HepG2 (cell line): ENCODE results near the gene EVA1A. TPM values are rescaled to one million over a fixed set of nuclear protein-coding genes. Genes with fewer than 3 reads are reported as not detected.

Source experiments
- DMTF1 ChIP-seq: sonication (generic); formaldehyde crosslinking; IDR thresholded peaks from 2 replicates; pipeline ENCODE4 v1.4.0; 2020; ENCODE audit warnings: mild to moderate bottlenecking, missing genetic modification reagents
- ELF4 ChIP-seq: sonication (generic); formaldehyde crosslinking; IDR thresholded peaks from 2 replicates; pipeline ENCODE4 v1.5.0; 2020; ENCODE audit warnings: missing genetic modification reagents, mild to moderate bottlenecking, moderate library complexity, borderline replicate concordance
- HNRNPUL1 ChIP-seq: fragments of 200-400 bp; formaldehyde crosslinking; IDR thresholded peaks from 2 replicates; pipeline ENCODE4 v1.6.1; 2017; ENCODE audit warnings: low read depth, mild to moderate bottlenecking, low read length, moderate library complexity
- KLF11 ChIP-seq: IDR thresholded peaks from 2 replicates; pipeline ENCODE4 v1.6.1; 2016; ENCODE audit warnings: missing compliant biosample characterization
- MXD3 ChIP-seq: IDR thresholded peaks from 2 replicates; pipeline ENCODE4 v1.6.1; 2016; ENCODE audit warnings: mild to moderate bottlenecking, missing biosample characterization, missing genetic modification reagents
- SKIL ChIP-seq: sonication (generic); formaldehyde crosslinking; IDR thresholded peaks from 2 replicates; pipeline ENCODE4 v1.8.0; 2022; ENCODE audit warnings: missing genetic modification reagents, mild to moderate bottlenecking, moderate library complexity, borderline replicate concordance
- THAP11 ChIP-seq: IDR thresholded peaks from 2 replicates; pipeline ENCODE4 v1.6.1; 2016; ENCODE audit warnings: missing biosample characterization, missing genetic modification reagents
- ZNF546 ChIP-seq: sonication (generic); formaldehyde crosslinking; conservative IDR thresholded peaks from 2 replicates; pipeline ENCODE4 v1.8.1; 2023; ENCODE audit warnings: mild to moderate bottlenecking, missing genetic modification reagents
- ZNF619 ChIP-seq: sonication (generic); formaldehyde crosslinking; IDR thresholded peaks from 2 replicates; pipeline ENCODE4 v1.4.0; 2020; ENCODE audit warnings: mild to moderate bottlenecking, missing genetic modification reagents
- polyA plus RNA-seq, 8 experiments: library from polyadenylated mRNA; depleted of rRNA in 3 of 8; stranded (reverse) in 7 of 8; unstranded in 1 of 8; fragments of >200 nt; fragmentation: Illumina TruSeq in 4 of 8; extraction: Trizol in 4 of 8; gene quantifications; 2 replicates each; pipeline versions ENCODE4 v1.2.1 to v1.2.3, GENCODE V29; 2011 to 2016; ENCODE audit warnings: low read depth in 4 of 8, missing spikeins in 1 of 8, mixed read lengths in 1 of 8; ENCODE audit not compliant: insufficient read depth in 1 of 8
- total RNA-seq, 5 experiments: library from RNA; depleted of rRNA; stranded (reverse); fragments of >200 nt; fragmentation: Illumina TruSeq; extraction: Trizol; gene quantifications; 2 replicates each; pipeline ENCODE4 v1.2.3, GENCODE V29; 2016; ENCODE audit warnings: low read depth in 1 of 5
- TF ChIP-seq, protein P1 (sequence below): IDR thresholded peaks from 2 replicates; pipeline ENCODE4 v1.6.1; 2012; ENCODE audit warnings: low read length, improper control_type of control experiment
- TF ChIP-seq, protein P2 (sequence below): IDR thresholded peaks from 2 replicates; pipeline ENCODE4 v1.6.1; 2016
- TF ChIP-seq, protein P3 (sequence below): IDR thresholded peaks from 2 replicates; pipeline ENCODE4 v1.6.1; 2016; ENCODE audit warnings: low read depth, missing genetic modification reagents, missing compliant biosample characterization

EVA1A gene
- total and polyA plus RNA-seq, 2 of the 13 experiments (the other 11 are each of a cell fraction or from before 2014, with no cell fraction given) = 57.5 to 57.8 TPM

- no peak for TF ChIP-seq HNRNPUL1
- TF ChIP-seq KLF11 (CRISPR knock-in tag) = no peak; the same call in 1 of the 2 replicates
- no peak for TF ChIP-seq ZNF619
- TF ChIP-seq ZNF546 (CRISPR knock-in tag) = no peak
- TF ChIP-seq SKIL (CRISPR knock-in tag) = peak; percentile 85
- TF ChIP-seq DMTF1 = 0 out of 2 replicates have a peak, but pooled peaks have one; percentile 59
- TF ChIP-seq MXD3 (CRISPR knock-in tag) = no peak
- peak; percentile 86 for TF ChIP-seq THAP11 (CRISPR knock-in tag)
- TF ChIP-seq, protein P1, sequence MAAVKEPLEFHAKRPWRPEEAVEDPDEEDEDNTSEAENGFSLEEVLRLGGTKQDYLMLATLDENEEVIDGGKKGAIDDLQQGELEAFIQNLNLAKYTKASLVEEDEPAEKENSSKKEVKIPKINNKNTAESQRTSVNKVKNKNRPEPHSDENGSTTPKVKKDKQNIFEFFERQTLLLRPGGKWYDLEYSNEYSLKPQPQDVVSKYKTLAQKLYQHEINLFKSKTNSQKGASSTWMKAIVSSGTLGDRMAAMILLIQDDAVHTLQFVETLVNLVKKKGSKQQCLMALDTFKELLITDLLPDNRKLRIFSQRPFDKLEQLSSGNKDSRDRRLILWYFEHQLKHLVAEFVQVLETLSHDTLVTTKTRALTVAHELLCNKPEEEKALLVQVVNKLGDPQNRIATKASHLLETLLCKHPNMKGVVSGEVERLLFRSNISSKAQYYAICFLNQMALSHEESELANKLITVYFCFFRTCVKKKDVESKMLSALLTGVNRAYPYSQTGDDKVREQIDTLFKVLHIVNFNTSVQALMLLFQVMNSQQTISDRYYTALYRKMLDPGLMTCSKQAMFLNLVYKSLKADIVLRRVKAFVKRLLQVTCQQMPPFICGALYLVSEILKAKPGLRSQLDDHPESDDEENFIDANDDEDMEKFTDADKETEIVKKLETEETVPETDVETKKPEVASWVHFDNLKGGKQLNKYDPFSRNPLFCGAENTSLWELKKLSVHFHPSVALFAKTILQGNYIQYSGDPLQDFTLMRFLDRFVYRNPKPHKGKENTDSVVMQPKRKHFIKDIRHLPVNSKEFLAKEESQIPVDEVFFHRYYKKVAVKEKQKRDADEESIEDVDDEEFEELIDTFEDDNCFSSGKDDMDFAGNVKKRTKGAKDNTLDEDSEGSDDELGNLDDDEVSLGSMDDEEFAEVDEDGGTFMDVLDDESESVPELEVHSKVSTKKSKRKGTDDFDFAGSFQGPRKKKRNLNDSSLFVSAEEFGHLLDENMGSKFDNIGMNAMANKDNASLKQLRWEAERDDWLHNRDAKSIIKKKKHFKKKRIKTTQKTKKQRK = no peak
- TF ChIP-seq, protein P2, sequence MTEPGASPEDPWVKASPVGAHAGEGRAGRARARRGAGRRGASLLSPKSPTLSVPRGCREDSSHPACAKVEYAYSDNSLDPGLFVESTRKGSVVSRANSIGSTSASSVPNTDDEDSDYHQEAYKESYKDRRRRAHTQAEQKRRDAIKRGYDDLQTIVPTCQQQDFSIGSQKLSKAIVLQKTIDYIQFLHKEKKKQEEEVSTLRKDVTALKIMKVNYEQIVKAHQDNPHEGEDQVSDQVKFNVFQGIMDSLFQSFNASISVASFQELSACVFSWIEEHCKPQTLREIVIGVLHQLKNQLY (CRISPR knock-in tag) = peak; percentile 94
- TF ChIP-seq ELF4 (CRISPR knock-in tag) = peak; percentile 57; the same call in 1 of the 2 replicates
- TF ChIP-seq, protein P3, sequence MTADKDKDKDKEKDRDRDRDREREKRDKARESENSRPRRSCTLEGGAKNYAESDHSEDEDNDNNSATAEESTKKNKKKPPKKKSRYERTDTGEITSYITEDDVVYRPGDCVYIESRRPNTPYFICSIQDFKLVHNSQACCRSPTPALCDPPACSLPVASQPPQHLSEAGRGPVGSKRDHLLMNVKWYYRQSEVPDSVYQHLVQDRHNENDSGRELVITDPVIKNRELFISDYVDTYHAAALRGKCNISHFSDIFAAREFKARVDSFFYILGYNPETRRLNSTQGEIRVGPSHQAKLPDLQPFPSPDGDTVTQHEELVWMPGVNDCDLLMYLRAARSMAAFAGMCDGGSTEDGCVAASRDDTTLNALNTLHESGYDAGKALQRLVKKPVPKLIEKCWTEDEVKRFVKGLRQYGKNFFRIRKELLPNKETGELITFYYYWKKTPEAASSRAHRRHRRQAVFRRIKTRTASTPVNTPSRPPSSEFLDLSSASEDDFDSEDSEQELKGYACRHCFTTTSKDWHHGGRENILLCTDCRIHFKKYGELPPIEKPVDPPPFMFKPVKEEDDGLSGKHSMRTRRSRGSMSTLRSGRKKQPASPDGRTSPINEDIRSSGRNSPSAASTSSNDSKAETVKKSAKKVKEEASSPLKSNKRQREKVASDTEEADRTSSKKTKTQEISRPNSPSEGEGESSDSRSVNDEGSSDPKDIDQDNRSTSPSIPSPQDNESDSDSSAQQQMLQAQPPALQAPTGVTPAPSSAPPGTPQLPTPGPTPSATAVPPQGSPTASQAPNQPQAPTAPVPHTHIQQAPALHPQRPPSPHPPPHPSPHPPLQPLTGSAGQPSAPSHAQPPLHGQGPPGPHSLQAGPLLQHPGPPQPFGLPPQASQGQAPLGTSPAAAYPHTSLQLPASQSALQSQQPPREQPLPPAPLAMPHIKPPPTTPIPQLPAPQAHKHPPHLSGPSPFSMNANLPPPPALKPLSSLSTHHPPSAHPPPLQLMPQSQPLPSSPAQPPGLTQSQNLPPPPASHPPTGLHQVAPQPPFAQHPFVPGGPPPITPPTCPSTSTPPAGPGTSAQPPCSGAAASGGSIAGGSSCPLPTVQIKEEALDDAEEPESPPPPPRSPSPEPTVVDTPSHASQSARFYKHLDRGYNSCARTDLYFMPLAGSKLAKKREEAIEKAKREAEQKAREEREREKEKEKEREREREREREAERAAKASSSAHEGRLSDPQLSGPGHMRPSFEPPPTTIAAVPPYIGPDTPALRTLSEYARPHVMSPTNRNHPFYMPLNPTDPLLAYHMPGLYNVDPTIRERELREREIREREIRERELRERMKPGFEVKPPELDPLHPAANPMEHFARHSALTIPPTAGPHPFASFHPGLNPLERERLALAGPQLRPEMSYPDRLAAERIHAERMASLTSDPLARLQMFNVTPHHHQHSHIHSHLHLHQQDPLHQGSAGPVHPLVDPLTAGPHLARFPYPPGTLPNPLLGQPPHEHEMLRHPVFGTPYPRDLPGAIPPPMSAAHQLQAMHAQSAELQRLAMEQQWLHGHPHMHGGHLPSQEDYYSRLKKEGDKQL (CRISPR knock-in tag) = peak; percentile 93
Measured at GRCh38 chr2:75516378-75517360, 44.1 kb downstream of the EVA1A start (continued).
